Measurements from ENCODE around the gene OTUD1.

GRCh38 chr10:23421397-23421796 is 17.5 kb upstream of the OTUD1 start:
- no peak for TF ChIP-seq POLR2A (IDR thresholded peaks at IDR 0.05)
- TF ChIP-seq CTCF (IDR thresholded peaks at IDR 0.05) = no peak

All from transverse colon (tissue), 3 donors.